HepG2 (cell line): ENCODE measurements around the gene B3GNT8. TPM values are rescaled to one million over a fixed set of nuclear protein-coding genes. Genes with fewer than 3 reads are reported as not detected.

Source experiments
- ARNTL ChIP-seq: sonication (generic); formaldehyde crosslinking; IDR thresholded peaks from 2 replicates; pipeline ENCODE4 v1.4.0; 2020; ENCODE audit warnings: mild to moderate bottlenecking, missing genetic modification reagents
- ATF3 ChIP-seq: sonication (generic); formaldehyde crosslinking; IDR thresholded peaks from 2 replicates; pipeline ENCODE4 v1.4.0; 2020; ENCODE audit warnings: missing genetic modification reagents
- DNMT3B ChIP-seq: conservative IDR thresholded peaks from 2 replicates; pipeline ENCODE4 v1.6.1; 2016; ENCODE audit warnings: missing biosample characterization, control low read depth
- FOSL1 ChIP-seq: sonication (generic); formaldehyde crosslinking; IDR thresholded peaks from 2 replicates; pipeline ENCODE4 v1.9.0; 2021; ENCODE audit warnings: missing genetic modification reagents, borderline replicate concordance
- FOXA3 ChIP-seq: IDR thresholded peaks from 2 replicates; pipeline ENCODE4 v1.6.1; 2016; ENCODE audit warnings: missing genetic modification reagents, missing compliant biosample characterization
- HOXA7 ChIP-seq: sonication (generic); formaldehyde crosslinking; IDR thresholded peaks from 2 replicates; pipeline ENCODE4 v1.8.1; 2022; ENCODE audit warnings: mild to moderate bottlenecking, missing genetic modification reagents, moderate library complexity
- HOXD1 ChIP-seq: sonication (generic); formaldehyde crosslinking; IDR thresholded peaks from 2 replicates; pipeline ENCODE4 v1.5.0; 2020; ENCODE audit warnings: missing genetic modification reagents
- IRX3 ChIP-seq: sonication (generic); formaldehyde crosslinking; IDR thresholded peaks from 2 replicates; pipeline ENCODE4 v1.8.1; 2023; ENCODE audit warnings: mild to moderate bottlenecking, low read depth, missing genetic modification reagents, borderline replicate concordance
- KDM1A ChIP-seq: IDR thresholded peaks from 2 replicates; pipeline ENCODE4 v1.6.1; 2016; ENCODE audit warnings: missing compliant biosample characterization
- KLF15 ChIP-seq: sonication (generic); formaldehyde crosslinking; IDR thresholded peaks from 2 replicates; pipeline ENCODE4 v1.8.1; 2023; ENCODE audit warnings: borderline replicate concordance, mild to moderate bottlenecking, inconsistent platforms, missing genetic modification reagents, mixed read lengths
- KLF6 ChIP-seq: IDR thresholded peaks from 2 replicates; pipeline ENCODE4 v1.8.0; 2016; ENCODE audit warnings: missing biosample characterization, missing genetic modification reagents
- MAFG ChIP-seq: sonication (generic); formaldehyde crosslinking; IDR thresholded peaks from 2 replicates; pipeline ENCODE4 v1.5.1; 2020; ENCODE audit warnings: mild to moderate bottlenecking, missing genetic modification reagents
- RFX5 ChIP-seq: IDR thresholded peaks from 2 replicates; pipeline ENCODE4 v1.6.1; 2011; ENCODE audit warnings: low read depth, low read length, improper control_type of control experiment
- TERF1 ChIP-seq: sonication (generic); formaldehyde crosslinking; IDR thresholded peaks from 2 replicates; pipeline ENCODE4 v1.8.0; 2022; ENCODE audit warnings: mild to moderate bottlenecking, missing genetic modification reagents, moderate library complexity
- YEATS4 ChIP-seq: sonication (generic); formaldehyde crosslinking; IDR thresholded peaks from 2 replicates; pipeline ENCODE4 v1.4.0; 2020; ENCODE audit warnings: missing genetic modification reagents, borderline replicate concordance
- ZBTB1 ChIP-seq: sonication (generic); formaldehyde crosslinking; IDR thresholded peaks from 2 replicates; pipeline ENCODE4 v1.4.0; 2020; ENCODE audit warnings: missing genetic modification reagents, borderline replicate concordance
- ZNF205 ChIP-seq: IDR thresholded peaks from 2 replicates; pipeline ENCODE4 v1.6.1; 2018; ENCODE audit warnings: missing biosample characterization, missing genetic modification reagents
- ZNF296 ChIP-seq: sonication (generic); formaldehyde crosslinking; conservative IDR thresholded peaks from 2 replicates; pipeline ENCODE4 v1.5.0; 2020; ENCODE audit warnings: mild to moderate bottlenecking, missing genetic modification reagents
- ZNF354B ChIP-seq: sonication (generic); formaldehyde crosslinking; IDR thresholded peaks from 2 replicates; pipeline ENCODE4 v1.8.0; 2022; ENCODE audit warnings: mild to moderate bottlenecking, missing genetic modification reagents
- ZNF557 ChIP-seq: sonication (generic); formaldehyde crosslinking; IDR thresholded peaks from 2 replicates; pipeline ENCODE4 v1.4.0; 2020; ENCODE audit warnings: missing genetic modification reagents
- ZNF580 ChIP-seq: IDR thresholded peaks from 2 replicates; pipeline ENCODE4 v1.6.1; 2016; ENCODE audit warnings: low read depth, borderline replicate concordance
- ZNF615 ChIP-seq: sonication (generic); formaldehyde crosslinking; IDR thresholded peaks from 2 replicates; pipeline ENCODE4 v1.5.0; 2020; ENCODE audit warnings: mild to moderate bottlenecking, missing genetic modification reagents, borderline replicate concordance
- ZSCAN9 ChIP-seq: IDR thresholded peaks from 2 replicates; pipeline ENCODE4 v1.6.1; 2016; ENCODE audit warnings: borderline replicate concordance
- polyA plus RNA-seq, 8 experiments: library from polyadenylated mRNA; depleted of rRNA in 3 of 8; stranded (reverse) in 7 of 8; unstranded in 1 of 8; fragments of >200 nt; fragmentation: Illumina TruSeq in 4 of 8; extraction: Trizol in 4 of 8; gene quantifications; 2 replicates each; pipeline versions ENCODE4 v1.2.1 to v1.2.3, GENCODE V29; 2011 to 2016; ENCODE audit warnings: low read depth in 4 of 8, missing spikeins in 1 of 8, mixed read lengths in 1 of 8; ENCODE audit not compliant: insufficient read depth in 1 of 8
- total RNA-seq, 5 experiments: library from RNA; depleted of rRNA; stranded (reverse); fragments of >200 nt; fragmentation: Illumina TruSeq; extraction: Trizol; gene quantifications; 2 replicates each; pipeline ENCODE4 v1.2.3, GENCODE V29; 2016; ENCODE audit warnings: low read depth in 1 of 5
- TF ChIP-seq, protein P1 (sequence below): sonication (generic); formaldehyde crosslinking; IDR thresholded peaks from 2 replicates; pipeline ENCODE4 v1.5.0; 2020; ENCODE audit warnings: missing genetic modification reagents

B3GNT8 gene
- total and polyA plus RNA-seq, 2 of the 13 experiments (the other 11 are each of a cell fraction or from before 2014, with no cell fraction given): 0.26 to 1.9 TPM

GRCh38 chr19:41397086-41398049 is 29.8 kb downstream of the B3GNT8 start, which contains the start of the genes BCKDHA and EXOSC5 (continued):
- TF ChIP-seq KDM1A (CRISPR knock-in tag): no peak
- TF ChIP-seq ATF3: 0 out of 2 replicates have a peak, but pooled peaks have one; percentile 11
- TF ChIP-seq ZBTB1 (CRISPR knock-in tag): 0 out of 2 replicates have a peak, but pooled peaks have one; percentile 78
- TF ChIP-seq, protein P1, sequence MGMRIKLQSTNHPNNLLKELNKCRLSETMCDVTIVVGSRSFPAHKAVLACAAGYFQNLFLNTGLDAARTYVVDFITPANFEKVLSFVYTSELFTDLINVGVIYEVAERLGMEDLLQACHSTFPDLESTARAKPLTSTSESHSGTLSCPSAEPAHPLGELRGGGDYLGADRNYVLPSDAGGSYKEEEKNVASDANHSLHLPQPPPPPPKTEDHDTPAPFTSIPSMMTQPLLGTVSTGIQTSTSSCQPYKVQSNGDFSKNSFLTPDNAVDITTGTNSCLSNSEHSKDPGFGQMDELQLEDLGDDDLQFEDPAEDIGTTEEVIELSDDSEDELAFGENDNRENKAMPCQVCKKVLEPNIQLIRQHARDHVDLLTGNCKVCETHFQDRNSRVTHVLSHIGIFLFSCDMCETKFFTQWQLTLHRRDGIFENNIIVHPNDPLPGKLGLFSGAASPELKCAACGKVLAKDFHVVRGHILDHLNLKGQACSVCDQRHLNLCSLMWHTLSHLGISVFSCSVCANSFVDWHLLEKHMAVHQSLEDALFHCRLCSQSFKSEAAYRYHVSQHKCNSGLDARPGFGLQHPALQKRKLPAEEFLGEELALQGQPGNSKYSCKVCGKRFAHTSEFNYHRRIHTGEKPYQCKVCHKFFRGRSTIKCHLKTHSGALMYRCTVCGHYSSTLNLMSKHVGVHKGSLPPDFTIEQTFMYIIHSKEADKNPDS (CRISPR knock-in tag): no peak
- no peak for TF ChIP-seq DNMT3B (CRISPR knock-in tag)
- peak; percentile 94 for TF ChIP-seq ARNTL (CRISPR knock-in tag)
- TF ChIP-seq FOSL1 (CRISPR knock-in tag): no peak
- no peak for TF ChIP-seq TERF1
- no peak for TF ChIP-seq ZNF354B
- 0 out of 2 replicates have a peak, but pooled peaks have one; percentile 49 for TF ChIP-seq HOXD1 (CRISPR knock-in tag)
- peak; percentile 98 for TF ChIP-seq YEATS4
- peak; percentile 36; the same call in 1 of the 2 replicates for TF ChIP-seq ZNF205 (CRISPR knock-in tag)
- no peak for TF ChIP-seq KLF6 (CRISPR knock-in tag)
- peak; percentile 24; the same call in 1 of the 2 replicates for TF ChIP-seq RFX5
- peak; percentile 82; the same call in 1 of the 2 replicates for TF ChIP-seq ZNF580 (CRISPR knock-in tag)
- TF ChIP-seq HOXA7 (CRISPR knock-in tag): no peak
- TF ChIP-seq ZSCAN9 (CRISPR knock-in tag): no peak; the same call in 1 of the 2 replicates
- TF ChIP-seq ZNF557: no peak
- no peak for TF ChIP-seq FOXA3 (CRISPR knock-in tag)
- no peak for TF ChIP-seq ZNF615 (CRISPR knock-in tag)
- no peak for TF ChIP-seq MAFG (CRISPR knock-in tag)
- no peak for TF ChIP-seq IRX3
- no peak for TF ChIP-seq KLF15
- no peak for TF ChIP-seq ZNF296
